Thyroid gland (tissue), 4 donors: ENCODE data around the gene ANKMY1. TPM values are rescaled to one million over a fixed set of nuclear protein-coding genes. Genes with fewer than 3 reads are reported as not detected.

ENCODE experiments used
- DNase-seq, 2 donors: peaks; one replicate each; pipeline ENCODE4 v3.0.0-alpha.2; 2019
- H3K27ac ChIP-seq, 3 donors: fragments of 200-600 bp; sonication (generic); 1 replicate in 2 of 3; 2 replicates in 1 of 3; pipeline ENCODE4 v1.5.1; 2016 to 2019; ENCODE audit warnings: mild to moderate bottlenecking in 1 of 3, moderate library complexity in 1 of 3
- H3K27me3 ChIP-seq: fragments of 200-600 bp; sonication (generic); one replicate; pipeline ENCODE4 v1.5.1; 2019
- H3K36me3 ChIP-seq, 2 donors: fragments of 200-600 bp; sonication (generic); one replicate each; pipeline ENCODE4 v1.5.1; 2016 to 2019
- H3K4me1 ChIP-seq, 2 donors: fragments of 200-600 bp; sonication (generic); one replicate each; pipeline ENCODE4 v1.5.1; 2017 to 2019
- H3K4me3 ChIP-seq, 3 donors: fragments of 200-600 bp; sonication (generic); replicated peaks in 1 of 3; 1 replicate in 2 of 3; 2 replicates in 1 of 3; pipeline ENCODE4 v1.5.1; 2016; ENCODE audit warnings: mild to moderate bottlenecking in 1 of 3
- H3K9me3 ChIP-seq: fragments of 200-600 bp; sonication (generic); one replicate; pipeline ENCODE4 v1.5.1; 2017
- POLR2A ChIP-seq, 2 donors: fragments of 450-650 bp; IDR thresholded peaks; one replicate each; pipeline ENCODE4 v1.6.1; 2017; ENCODE audit warnings: antibody characterized with exemption in 2 of 2, mild to moderate bottlenecking in 2 of 2, moderate library complexity in 1 of 2
- WGBS, 2 donors: methylation state at CpG; one replicate each; pipeline ENCODE4 v1.1.5; 2017; 5-methylcytosine and 5-hydroxymethylcytosine counted together
- intact Hi-C: fragments of 100-400 bp; cut with DNase I; formaldehyde crosslinking; loops from one replicate; pipeline ENCODE4 v1.15.1; 2023
- total RNA-seq, 4 donors: library from RNA; depleted of rRNA; stranded (reverse); fragments of >200 nt; gene quantifications; one replicate each; pipeline ENCODE4 v1.2.3, GENCODE V29; 2016
- TF ChIP-seq, protein P1 (sequence below), 6 experiments: fragments of 200-600 bp in 3 of 6; fragments of 450-650 bp in 3 of 6; sonication (generic) in 3 of 6; IDR thresholded peaks; one replicate each; pipeline ENCODE4 v1.5.1; 2016 to 2019; ENCODE audit warnings: antibody characterized with exemption in 6 of 6, mild to moderate bottlenecking in 2 of 6, inconsistent platforms in 1 of 6, moderate library complexity in 1 of 6

ANKMY1 gene
- total RNA-seq, 4 donors from 2014 or later, result 17.4 to 24.7 (median 21.0) TPM

DNA sequence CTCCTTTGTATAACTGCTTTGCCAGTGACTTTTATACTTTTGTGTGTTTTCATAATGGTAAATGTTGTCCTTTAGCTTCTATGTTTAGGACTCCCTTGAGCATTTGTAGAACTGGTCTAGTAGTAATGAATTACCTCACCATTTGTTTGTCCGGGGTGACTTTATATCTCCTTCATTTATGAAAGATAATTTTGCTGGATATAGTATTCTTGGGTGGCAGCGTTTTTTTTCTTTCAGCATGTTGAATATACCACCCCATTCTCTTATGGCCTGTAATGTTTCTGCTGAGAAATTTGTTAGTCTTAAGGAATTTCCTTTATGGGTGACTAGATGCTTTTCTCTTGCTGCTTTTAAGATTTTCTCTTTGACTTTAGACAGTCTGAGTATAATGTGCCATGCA, 66.3 kb downstream of the ANKMY1 start:
- H3K36me3 ChIP-seq, result peaks cover 0 to 2% of the 10 kb centered on the region in 2 donors
- no peaks in the 10 kb centered on the region for H3K27me3 ChIP-seq
- no peaks in the 10 kb centered on the region for H3K4me1 ChIP-seq
- no peaks in the 10 kb centered on the region for H3K9me3 ChIP-seq
- no peak for TF ChIP-seq POLR2A (IDR thresholded peaks at IDR 0.05)
- TF ChIP-seq, protein P1, sequence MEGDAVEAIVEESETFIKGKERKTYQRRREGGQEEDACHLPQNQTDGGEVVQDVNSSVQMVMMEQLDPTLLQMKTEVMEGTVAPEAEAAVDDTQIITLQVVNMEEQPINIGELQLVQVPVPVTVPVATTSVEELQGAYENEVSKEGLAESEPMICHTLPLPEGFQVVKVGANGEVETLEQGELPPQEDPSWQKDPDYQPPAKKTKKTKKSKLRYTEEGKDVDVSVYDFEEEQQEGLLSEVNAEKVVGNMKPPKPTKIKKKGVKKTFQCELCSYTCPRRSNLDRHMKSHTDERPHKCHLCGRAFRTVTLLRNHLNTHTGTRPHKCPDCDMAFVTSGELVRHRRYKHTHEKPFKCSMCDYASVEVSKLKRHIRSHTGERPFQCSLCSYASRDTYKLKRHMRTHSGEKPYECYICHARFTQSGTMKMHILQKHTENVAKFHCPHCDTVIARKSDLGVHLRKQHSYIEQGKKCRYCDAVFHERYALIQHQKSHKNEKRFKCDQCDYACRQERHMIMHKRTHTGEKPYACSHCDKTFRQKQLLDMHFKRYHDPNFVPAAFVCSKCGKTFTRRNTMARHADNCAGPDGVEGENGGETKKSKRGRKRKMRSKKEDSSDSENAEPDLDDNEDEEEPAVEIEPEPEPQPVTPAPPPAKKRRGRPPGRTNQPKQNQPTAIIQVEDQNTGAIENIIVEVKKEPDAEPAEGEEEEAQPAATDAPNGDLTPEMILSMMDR (IDR thresholded peaks at IDR 0.05), result no peak
- no peak for DNase-seq
- H3K27ac ChIP-seq, result no peak overlapping the region
- 81 to 86% methylated on average over 2 of the region's 2 CpGs for WGBS, 2 donors
- intact Hi-C loops, result no loop called here
- no peak overlapping the region for H3K4me3 ChIP-seq

DNA sequence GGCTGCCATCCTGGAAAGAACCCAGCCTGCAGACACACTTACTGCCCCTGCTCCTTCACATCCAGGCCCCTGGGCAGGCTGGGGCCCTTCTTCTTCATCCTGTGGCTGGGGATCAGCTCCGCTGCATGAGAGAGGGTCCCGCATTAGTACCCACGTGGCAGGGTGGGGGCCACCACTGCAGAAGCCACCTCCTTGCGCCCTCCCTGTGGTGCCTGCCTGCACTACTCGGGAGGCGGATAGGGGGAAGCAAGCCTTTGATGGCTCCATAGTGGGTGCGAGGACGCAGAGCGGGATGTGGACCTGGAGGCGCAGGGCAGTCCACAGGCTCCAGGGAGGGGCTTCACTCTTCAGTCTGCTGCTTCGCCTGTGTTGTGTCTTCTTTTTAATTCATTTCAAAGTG, 75.6 kb downstream of the ANKMY1 start:
- H3K9me3 ChIP-seq, result no peaks in the 10 kb centered on the region
- no peak for TF ChIP-seq POLR2A (IDR thresholded peaks at IDR 0.05)
- TF ChIP-seq, protein P1 (IDR thresholded peaks at IDR 0.05), result no peak
- no peaks in the 10 kb centered on the region for H3K4me1 ChIP-seq
- 89 to 92% methylated on average over 8 to 11 of the region's 11 CpGs for WGBS, 2 donors
- intact Hi-C loops, result no loop called here
- DNase-seq, result no peak
- H3K27me3 ChIP-seq, result no peaks in the 10 kb centered on the region
- no peak overlapping the region for H3K27ac ChIP-seq
- no peaks in the 10 kb centered on the region for H3K36me3 ChIP-seq
- H3K4me3 ChIP-seq, result no peak overlapping the region

GRCh38 chr2:240481720-240482119, 76.1 kb downstream of the ANKMY1 start:
- intact Hi-C loops, result no loop called here
- no peaks in the 10 kb centered on the region for H3K9me3 ChIP-seq
- no peaks in the 10 kb centered on the region for H3K4me1 ChIP-seq
- H3K4me3 ChIP-seq, result no peak overlapping the region
- WGBS, 2 donors, result 87 to 100% methylated on average over 1 to 3 of the region's 5 CpGs
- H3K27me3 ChIP-seq, result no peaks in the 10 kb centered on the region
- DNase-seq, result no peak
- H3K36me3 ChIP-seq, result no peaks in the 10 kb centered on the region
- TF ChIP-seq POLR2A (IDR thresholded peaks at IDR 0.05), result no peak
- TF ChIP-seq, protein P1 (IDR thresholded peaks at IDR 0.05), result no peak
- no peak overlapping the region for H3K27ac ChIP-seq

DNA sequence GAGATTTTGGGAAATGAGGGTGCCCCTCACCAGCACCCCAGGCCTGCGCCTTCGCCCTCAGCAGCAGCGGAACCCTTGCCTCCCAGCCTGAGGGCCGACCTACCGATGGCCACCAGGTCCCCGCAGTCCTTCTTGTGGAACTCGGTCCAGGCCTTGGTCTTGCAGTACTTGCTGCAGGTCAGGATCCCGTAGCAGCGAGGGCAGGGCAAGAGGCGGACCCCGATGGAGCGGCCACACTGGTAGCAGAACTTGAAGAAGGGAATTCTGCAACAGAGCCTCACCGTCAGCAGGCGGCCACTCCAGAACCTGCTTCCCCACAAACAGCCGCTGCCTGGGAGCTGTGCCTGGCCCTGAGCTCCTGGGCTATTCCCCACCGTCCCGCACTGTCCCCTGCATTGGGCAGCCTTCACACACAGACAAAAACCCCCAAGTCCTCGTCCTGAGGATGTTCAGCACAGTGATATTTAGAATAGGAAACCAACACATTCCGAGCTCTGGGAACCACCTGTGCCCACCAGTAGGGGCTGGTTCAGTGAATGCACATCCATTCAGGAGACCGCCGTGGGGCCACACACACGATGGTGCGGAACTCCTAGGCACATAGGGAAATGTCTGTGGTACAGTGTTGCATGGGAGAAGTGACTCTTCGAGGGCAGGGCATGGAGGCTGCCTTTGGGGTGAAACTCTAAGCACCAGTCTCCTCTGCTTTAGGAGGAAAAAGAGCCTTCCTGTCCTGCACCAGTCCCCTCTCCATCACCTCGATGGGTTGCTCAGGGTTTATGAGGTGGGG, 76.8 kb downstream of the ANKMY1 start:
- H3K36me3 ChIP-seq, result no peaks in the 10 kb centered on the region
- H3K27me3 ChIP-seq, result no peaks in the 10 kb centered on the region
- intact Hi-C loops, result no loop called here
- no peak overlapping the region for H3K4me3 ChIP-seq
- 91 to 96% methylated on average over 2 to 25 of the region's 25 CpGs for WGBS, 2 donors
- DNase-seq, result no peak
- H3K27ac ChIP-seq, result no peak overlapping the region
- H3K4me1 ChIP-seq, result no peaks in the 10 kb centered on the region
- H3K9me3 ChIP-seq, result no peaks in the 10 kb centered on the region
- TF ChIP-seq, protein P1 (IDR thresholded peaks at IDR 0.05), result no peak
- no peak for TF ChIP-seq POLR2A (IDR thresholded peaks at IDR 0.05)

DNA sequence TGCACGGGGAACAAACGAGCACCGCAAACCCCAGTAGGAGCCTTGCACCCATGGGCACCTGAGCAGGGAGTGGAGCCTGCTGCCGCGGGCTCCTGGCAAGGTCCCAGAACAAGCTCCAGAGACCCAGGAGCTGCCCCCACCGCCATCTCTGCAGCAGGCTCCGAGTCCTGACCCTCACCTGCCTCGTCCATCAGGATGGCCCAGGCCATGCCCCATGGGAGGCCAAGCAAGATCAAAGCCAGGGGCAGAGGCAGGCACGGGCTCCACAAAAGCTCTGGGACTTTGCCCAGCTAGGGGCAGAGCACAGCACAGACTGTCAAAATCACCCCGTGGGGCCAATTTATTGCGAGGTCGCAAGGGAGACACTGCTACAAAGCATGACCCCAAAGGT, 78.7 kb downstream of the ANKMY1 start:
- no peaks in the 10 kb centered on the region for H3K36me3 ChIP-seq
- no peaks in the 10 kb centered on the region for H3K4me1 ChIP-seq
- H3K27me3 ChIP-seq, result no peaks in the 10 kb centered on the region
- H3K27ac ChIP-seq, result no peak overlapping the region
- WGBS, 2 donors, result 83 to 94% methylated on average over 3 to 11 of the region's 12 CpGs
- no peak for DNase-seq
- intact Hi-C loops, result no loop called here
- H3K4me3 ChIP-seq, result no peak overlapping the region
- H3K9me3 ChIP-seq, result no peaks in the 10 kb centered on the region
- no peak for TF ChIP-seq POLR2A (IDR thresholded peaks at IDR 0.05)
- TF ChIP-seq, protein P1 (IDR thresholded peaks at IDR 0.05), result no peak
